Measurements from ENCODE around the gene ARHGDIG. TPM values are rescaled to one million over a fixed set of nuclear protein-coding genes. Genes with fewer than 3 reads are reported as not detected.

ARHGDIG gene
- total and polyA plus RNA-seq, 2 donors (not counting 3 experiments of a cell fraction or from before 2014, with no cell fraction given), result 0.93 to 2.2 TPM

- no peaks in the 10 kb centered on the region for H3K9me1 ChIP-seq (replicated peaks; ENCODE audit: control insufficient read depth, extremely low read depth, insufficient read depth, low read length)
- H4K20me1 ChIP-seq (replicated peaks; ENCODE audit: control insufficient read depth, extremely low read depth, insufficient read depth, low read length), result no peaks in the 10 kb centered on the region
- TF ChIP-seq MYC (IDR thresholded peaks at IDR 0.05; ENCODE audit: low read depth, low read length), result no peak
- no peak for TF ChIP-seq POLR2A (IDR thresholded peaks at IDR 0.05; ENCODE audit: low read depth, low read length)
- no peak for TF ChIP-seq GATA2 (IDR thresholded peaks at IDR 0.05; ENCODE audit: insufficient read depth, insufficient read length, low read depth, low read length)
- no peak for TF ChIP-seq MAX (IDR thresholded peaks at IDR 0.05; ENCODE audit: insufficient read depth, insufficient read length)
- TF ChIP-seq CTCF (IDR thresholded peaks at IDR 0.05; ENCODE audit: extremely low read depth in 1 of 2, insufficient read depth in 1 of 2, low read depth in 1 of 2, low read length in 2 of 2), result no peak
- no peak for TF ChIP-seq JUN (IDR thresholded peaks at IDR 0.05; ENCODE audit: borderline replicate concordance, insufficient read depth, insufficient read length, low read depth)
- TF ChIP-seq POLR2AphosphoS5 (IDR thresholded peaks at IDR 0.05; ENCODE audit: insufficient read depth, low read depth, low read length), result no peak
- no peak for TF ChIP-seq EZH2 (IDR thresholded peaks at IDR 0.05; ENCODE audit: borderline replicate concordance, low read depth, low read length, severe bottlenecking)
- no peak for TF ChIP-seq FOS (IDR thresholded peaks at IDR 0.05; ENCODE audit: borderline replicate concordance, insufficient read depth, low read length)
- H2AFZ ChIP-seq (ENCODE audit: low read depth, low read length), result no peak overlapping the region
- no peaks in the 10 kb centered on the region for H3K27me3 ChIP-seq (ENCODE audit: control insufficient read depth in 2 of 2, insufficient read depth in 2 of 2, low read length in 2 of 2)
- H3K9me3 ChIP-seq (replicated peaks; ENCODE audit: control insufficient read depth, insufficient read depth, low read length), result no peaks in the 10 kb centered on the region
- H3K79me2 ChIP-seq (ENCODE audit: control insufficient read depth, insufficient read depth, low read length), result no peaks in the 10 kb centered on the region
- no peak overlapping the region for H3K27ac ChIP-seq (ENCODE audit: insufficient read depth, low read depth, low read length)
- DNase-seq (ENCODE audit: low read depth, low spot score) (no peak), FAIRE-seq (no peak)
- intact Hi-C loops (cut with micrococcal nuclease), result no loop called here
- ChIA-PET CTCF (interaction anchor here (2.1 kb wide), 1 partner anchor 8 kb away, joined by 4 read pairs; the partner anchor contains the start of gene FAM234A), POLR2A (no interaction called here)
- no peak overlapping the region for H3K4me3 ChIP-seq (replicated peaks in 1 of 3; ENCODE audit: insufficient read depth in 1 of 3, low read depth in 1 of 3, low read length in 3 of 3)
- H3K36me3 ChIP-seq (ENCODE audit: control insufficient read depth in 2 of 2, extremely low read depth in 1 of 2, insufficient read depth in 2 of 2, low read length in 2 of 2), result no peaks in the 10 kb centered on the region
- BruUV-seq (replicated peaks), result no TSS peak
- H3K9ac ChIP-seq (replicated peaks; ENCODE audit: extremely low read depth, insufficient read depth, low read length), result no peak overlapping the region
- peaks cover 6% of the 10 kb centered on the region for H3K4me1 ChIP-seq (ENCODE audit: control insufficient read depth, extremely low read depth, insufficient read depth, low read length)
- H3K4me2 ChIP-seq (ENCODE audit: insufficient read depth, low read length), result no peak overlapping the region
- dilution Hi-C loops (cut with MboI; ENCODE audit: extremely low pct_ligation_motif_present, low sequenced_read_pairs), result no loop called here
These were observed 37.0 kb upstream of the ARHGDIG start for GRCh38 chr16:243348-243747.

Measured in endothelial cell of umbilical vein (primary cell).